GM21737 (cell line): Measurements from ENCODE around the gene MRTFB.

Experiments used
- ATAC-seq: cut with Tn5 transposase; IDR thresholded peaks from one replicate; pipeline ENCODE4 v1.9.1; 2021; ENCODE audit warnings: mild to moderate bottlenecking, moderate library complexity; ENCODE audit not compliant: unreplicated experiment

The MRTFB gene

GRCh38 chr16:14061732-14062259, 9.3 kb upstream of the MRTFB start:
- ATAC-seq: no peak

- ATAC-seq: no peak
Measured at GRCh38 chr16:14062261-14062660, 8.9 kb upstream of the MRTFB start.

DNA sequence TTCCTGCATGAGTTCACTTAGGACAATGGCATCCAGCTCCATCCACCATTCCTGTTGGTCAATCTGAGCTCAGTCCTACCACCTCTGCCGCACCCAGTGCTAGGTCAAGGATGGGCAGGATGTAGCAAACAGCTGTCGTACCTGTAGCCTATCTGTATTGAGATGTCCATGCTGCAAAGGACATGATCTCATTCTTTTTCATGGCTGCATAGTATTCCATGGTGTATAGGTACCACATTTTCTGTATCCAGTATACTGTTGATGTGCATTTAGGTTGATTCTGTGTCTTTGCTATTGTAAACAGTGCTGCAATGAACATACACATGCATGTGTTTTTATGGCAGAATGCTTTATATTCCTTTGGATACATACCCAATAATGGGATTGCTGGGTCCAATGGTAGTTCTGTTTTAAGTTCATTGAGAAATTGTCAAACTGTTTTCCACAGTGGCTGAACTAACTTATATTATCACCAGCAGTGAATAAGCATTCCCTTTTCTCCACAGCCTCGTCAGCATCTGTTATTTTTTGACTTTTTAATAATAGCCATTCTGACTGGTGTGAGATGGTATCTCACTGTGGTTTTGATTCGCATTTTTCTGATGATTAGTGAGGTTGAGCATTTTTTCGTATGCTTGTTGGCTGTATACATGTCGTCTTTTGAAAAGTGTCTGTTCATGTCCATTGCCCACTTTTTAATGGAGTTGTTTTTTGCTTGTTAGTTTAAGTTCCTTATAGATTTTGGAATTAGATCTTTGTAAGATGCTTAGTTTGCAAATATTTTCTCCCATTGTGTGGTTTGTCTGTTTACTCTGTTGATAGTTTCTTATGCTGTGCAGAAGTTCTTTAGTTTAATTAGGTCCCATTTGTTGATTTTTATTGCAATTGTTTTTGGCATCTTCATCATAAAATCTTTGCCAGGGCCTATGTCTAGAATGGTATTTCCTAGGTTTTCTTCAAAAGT, 7.2 kb upstream of the MRTFB start:
- ATAC-seq: no peak

DNA sequence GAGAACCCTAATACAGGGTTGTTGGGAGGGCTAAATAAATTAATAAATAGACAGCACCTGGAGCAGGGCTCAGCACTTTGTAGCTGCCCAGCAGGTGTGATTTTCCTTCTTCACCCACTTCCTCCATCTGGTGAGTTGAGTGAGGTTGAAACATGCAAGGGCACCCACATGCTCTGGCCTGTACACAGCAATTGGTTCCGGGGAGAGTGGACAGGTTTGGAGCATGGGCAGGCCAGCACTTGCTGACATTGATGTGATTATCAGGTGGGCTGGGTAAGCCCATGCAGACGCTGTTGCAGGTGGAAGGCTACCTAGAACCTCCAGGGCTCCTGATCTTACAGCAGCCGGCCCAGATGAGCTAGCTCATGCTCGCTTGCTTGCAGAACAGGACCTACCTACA, 1.3 kb upstream of the MRTFB start:
- no peak for ATAC-seq

DNA sequence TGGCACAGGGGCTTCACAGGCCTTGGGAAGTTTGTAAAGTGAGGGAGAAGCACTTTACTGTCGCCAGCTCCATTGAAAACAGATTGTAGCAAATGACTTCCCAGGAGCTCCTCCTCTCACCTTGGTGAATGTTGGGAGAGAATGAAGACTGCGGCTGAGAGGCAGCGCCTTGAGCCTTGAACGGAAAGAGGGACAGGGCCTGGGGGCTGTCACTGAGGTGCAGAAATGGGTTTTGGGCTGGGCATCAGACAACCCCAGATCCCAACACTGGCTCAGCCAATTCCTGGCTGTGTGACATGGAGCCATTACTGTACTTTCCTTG, 603 bp upstream of the MRTFB start:
- ATAC-seq: no peak

GRCh38 chr16:14071576-14072271, 605 bp downstream of the MRTFB start:
- peak; percentile 35 for ATAC-seq

DNA sequence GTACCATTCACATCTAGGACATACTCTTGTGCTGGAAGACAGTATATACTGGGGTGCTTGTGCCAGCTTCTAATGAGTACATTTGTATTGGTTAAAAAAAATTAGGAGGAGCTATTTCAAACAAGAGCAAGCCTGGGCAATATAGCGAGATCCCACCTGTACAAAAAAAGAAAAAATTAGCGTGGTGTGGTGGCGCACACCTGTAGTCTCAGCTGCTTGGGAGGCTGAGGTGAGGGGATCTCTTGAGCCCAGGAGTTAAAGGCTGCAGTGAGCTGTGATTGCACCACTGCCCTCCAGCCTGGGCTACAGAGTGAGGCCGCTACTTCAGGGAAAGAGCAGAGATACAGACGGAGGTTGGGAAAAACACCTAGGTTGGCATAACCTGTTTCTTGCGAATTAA, 1.2 kb downstream of the MRTFB start:
- no peak for ATAC-seq

DNA sequence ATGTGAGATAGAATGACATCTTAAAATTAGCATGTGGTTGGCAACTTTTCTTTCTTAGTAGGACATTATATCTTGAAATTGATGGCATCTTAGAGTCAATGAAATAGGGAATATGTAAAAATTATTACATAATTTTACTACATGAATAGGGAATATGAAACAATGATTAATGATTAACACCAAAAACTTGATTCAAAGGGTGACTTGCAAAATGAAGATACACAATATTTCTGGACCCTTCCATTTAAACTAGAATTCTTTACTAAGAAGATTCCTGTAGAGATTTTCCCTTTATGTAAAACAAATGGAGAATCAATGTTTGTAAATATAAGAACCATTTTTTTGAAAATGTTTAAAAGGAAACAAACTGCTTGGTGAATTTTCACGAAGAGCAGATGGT, 3.4 kb downstream of the MRTFB start:
- ATAC-seq: no peak

DNA sequence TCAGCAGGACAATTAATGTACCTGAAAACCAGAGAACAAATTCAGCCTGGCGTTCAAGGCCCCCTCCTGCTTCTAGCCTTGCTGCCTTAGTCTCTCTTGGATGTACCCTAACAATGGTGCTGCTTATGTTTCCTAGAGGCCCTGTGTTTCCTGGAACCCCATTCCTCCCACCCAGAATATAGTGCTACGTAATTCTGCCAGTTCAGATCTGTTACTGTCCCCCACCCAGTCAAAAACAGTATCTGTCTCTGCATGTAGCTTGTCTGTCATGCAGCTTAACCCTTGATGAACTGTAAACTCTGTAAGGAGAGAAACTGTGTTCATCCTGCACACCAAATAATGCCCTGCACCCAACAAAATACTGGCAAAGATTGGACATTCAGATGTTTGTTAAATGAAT, 6.8 kb downstream of the MRTFB start:
- no peak for ATAC-seq

- ATAC-seq: no peak
Measured at GRCh38 chr16:14086477-14086876, 15.4 kb downstream of the MRTFB start.

- ATAC-seq: no peak
Measured at GRCh38 chr16:14087181-14087580, 16.1 kb downstream of the MRTFB start.

GRCh38 chr16:14087590-14088154, 16.6 kb downstream of the MRTFB start:
- no peak for ATAC-seq

DNA sequence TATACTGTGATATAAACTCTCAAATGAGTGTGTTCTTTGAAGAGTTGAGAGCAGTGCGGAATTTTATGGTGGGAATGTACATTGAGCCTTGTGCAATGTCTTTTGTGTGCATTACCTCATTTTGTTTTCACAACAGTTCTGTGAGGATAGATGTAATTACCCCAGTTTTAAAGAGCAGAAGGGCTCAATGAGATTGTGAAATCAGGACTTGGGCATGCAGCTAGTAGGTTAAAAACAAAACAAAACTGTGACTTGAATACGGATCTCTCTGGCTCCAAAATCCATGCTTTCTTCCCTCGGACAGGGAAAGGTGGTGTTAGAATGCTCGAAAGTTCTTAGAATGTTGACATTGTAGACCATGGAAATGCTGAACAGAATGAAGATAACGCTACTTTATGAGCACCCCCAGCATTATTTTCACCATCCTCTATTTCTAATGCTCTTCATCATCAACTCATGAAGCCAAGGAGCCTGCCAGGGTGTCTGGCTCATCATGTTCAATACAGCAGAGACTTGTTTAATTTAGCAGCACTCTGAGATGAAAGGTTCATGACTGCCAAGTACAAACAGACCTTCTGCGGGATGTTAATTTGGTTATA, 17.1 kb downstream of the MRTFB start:
- no peak for ATAC-seq

DNA sequence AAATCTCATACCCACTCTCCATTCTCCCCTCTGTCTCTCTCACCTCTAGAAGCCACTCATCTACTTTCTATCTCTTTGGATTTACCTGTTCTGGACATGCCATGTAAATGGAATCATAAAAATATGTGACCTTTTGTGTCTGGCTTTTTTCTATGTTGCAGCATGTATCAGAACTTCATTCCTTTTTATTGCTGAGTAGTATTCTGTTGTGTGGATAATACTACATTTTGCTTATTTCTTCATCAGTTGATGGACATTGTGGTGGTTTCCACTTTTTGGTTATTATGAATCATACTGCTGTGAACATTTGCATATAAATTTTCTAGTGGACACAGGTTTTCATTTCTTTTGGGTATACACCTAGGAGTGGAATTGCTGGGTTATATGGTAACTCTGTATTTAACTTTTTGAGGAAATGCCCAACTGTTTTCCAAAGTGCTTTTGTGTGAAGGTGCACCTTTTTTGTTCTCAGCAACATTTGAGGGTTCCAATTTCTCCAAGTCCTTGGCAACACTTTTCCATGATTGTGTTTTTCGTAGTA, 18.2 kb downstream of the MRTFB start:
- no peak for ATAC-seq

GRCh38 chr16:14092561-14092960, 21.4 kb downstream of the MRTFB start:
- ATAC-seq: no peak

GRCh38 chr16:14095883-14096551, 24.9 kb downstream of the MRTFB start:
- no peak for ATAC-seq

GRCh38 chr16:14097182-14097959, 26.3 kb downstream of the MRTFB start:
- no peak for ATAC-seq

DNA sequence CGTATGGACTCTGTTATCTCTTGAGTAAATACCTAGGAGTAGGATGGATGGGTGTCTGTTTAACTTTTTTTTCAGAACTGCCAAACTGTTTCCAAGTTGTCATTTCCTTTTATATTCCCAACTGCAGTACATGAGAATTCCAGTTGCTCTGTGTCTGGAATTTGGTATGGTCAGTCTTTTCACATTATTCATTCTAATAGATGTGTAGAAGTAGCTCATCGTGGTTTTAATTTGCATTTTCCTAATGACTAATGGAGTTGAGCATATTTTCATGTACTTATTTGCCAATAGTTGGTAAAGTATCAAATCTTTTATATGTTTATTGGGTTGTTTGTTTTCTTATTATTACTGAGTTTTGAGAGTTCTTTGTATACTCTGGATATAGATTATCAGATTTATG, 27.0 kb downstream of the MRTFB start:
- no peak for ATAC-seq

DNA sequence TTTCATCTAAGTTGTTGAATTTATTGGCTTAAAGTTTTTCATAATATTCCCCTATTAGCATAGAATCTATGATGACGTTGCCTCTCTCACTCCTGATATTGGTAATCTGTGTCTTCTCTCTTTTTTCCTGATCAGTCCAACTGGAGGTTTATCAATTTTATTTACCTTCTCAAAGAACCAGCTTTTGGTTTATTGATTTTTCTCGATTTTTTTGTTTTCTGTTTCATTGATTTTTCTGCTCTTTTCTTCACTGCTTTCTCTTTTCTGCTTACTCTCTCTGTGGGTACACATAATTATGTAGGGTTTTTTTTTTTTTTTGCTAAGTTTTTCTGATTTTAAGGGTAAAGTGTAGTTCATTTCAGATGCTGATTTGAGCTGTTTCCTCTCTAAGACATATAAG, 29.7 kb downstream of the MRTFB start:
- ATAC-seq: no peak

GRCh38 chr16:14101415-14101814, 30.3 kb downstream of the MRTFB start:
- ATAC-seq: no peak
